Body of pancreas (tissue), 4 donors: ENCODE results near the gene RPS6KA2.

Experiments used
- POLR2A ChIP-seq, 3 donors: fragments of 450-650 bp; IDR thresholded peaks; one replicate each; pipeline ENCODE4 v1.6.1; 2016; ENCODE audit warnings: antibody characterized with exemption in 3 of 3, mild to moderate bottlenecking in 2 of 3
- TF ChIP-seq, protein P1 (sequence below), 7 experiments: fragments of 450-650 bp in 4 of 7; fragments of 200-600 bp in 3 of 7; sonication (generic) in 3 of 7; IDR thresholded peaks; one replicate each; pipeline ENCODE4 v1.5.1; 2016 to 2019; ENCODE audit warnings: antibody characterized with exemption in 7 of 7

DNA sequence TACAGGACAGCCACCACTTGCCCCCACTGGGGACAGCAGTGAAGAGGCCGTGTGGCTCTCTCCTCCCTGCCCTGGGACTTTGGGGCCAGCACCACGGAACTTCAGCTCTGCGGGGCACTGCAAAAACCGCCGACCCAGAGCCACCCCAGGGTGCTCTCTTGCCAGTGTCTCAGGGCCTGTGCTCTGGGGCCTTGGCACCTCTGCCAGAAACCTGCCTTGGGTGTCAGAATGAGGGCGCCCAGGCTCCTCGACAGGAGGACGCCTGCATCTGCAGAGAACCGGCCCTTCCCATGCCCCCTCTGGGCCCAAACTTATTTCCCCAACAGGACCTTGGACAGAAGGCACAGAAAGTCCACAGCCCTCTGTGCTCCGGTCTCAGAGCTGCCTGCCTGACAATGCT, 167.1 kb downstream of the RPS6KA2 start:
- TF ChIP-seq, protein P1, sequence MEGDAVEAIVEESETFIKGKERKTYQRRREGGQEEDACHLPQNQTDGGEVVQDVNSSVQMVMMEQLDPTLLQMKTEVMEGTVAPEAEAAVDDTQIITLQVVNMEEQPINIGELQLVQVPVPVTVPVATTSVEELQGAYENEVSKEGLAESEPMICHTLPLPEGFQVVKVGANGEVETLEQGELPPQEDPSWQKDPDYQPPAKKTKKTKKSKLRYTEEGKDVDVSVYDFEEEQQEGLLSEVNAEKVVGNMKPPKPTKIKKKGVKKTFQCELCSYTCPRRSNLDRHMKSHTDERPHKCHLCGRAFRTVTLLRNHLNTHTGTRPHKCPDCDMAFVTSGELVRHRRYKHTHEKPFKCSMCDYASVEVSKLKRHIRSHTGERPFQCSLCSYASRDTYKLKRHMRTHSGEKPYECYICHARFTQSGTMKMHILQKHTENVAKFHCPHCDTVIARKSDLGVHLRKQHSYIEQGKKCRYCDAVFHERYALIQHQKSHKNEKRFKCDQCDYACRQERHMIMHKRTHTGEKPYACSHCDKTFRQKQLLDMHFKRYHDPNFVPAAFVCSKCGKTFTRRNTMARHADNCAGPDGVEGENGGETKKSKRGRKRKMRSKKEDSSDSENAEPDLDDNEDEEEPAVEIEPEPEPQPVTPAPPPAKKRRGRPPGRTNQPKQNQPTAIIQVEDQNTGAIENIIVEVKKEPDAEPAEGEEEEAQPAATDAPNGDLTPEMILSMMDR (IDR thresholded peaks at IDR 0.05) = no peak
- TF ChIP-seq POLR2A (IDR thresholded peaks at IDR 0.05) = no peak
